Astrocyte of the spinal cord (primary cell): ENCODE data around the gene HBG1.

Experiments
- DNase-seq: peaks from one replicate; pipeline ENCODE4 v3.0.0; 2011; ENCODE audit warnings: low read depth, low spot score
- H3K4me3 ChIP-seq: 2 replicates; pipeline ENCODE4 v1.5.1; 2011; ENCODE audit warnings: low read depth, mild to moderate bottlenecking, low read length, moderate library complexity
- in situ Hi-C: cut with HindIII; loops from 2 replicates; pipeline ENCODE4 v1.10.0; 2017; ENCODE audit warnings: low sequenced_read_pairs
- TF ChIP-seq, protein P1 (sequence below): IDR thresholded peaks from 2 replicates; pipeline ENCODE4 v1.5.1; 2012; ENCODE audit warnings: low read depth, mild to moderate bottlenecking, low read length, inconsistent platforms

The HBG1 gene

DNA sequence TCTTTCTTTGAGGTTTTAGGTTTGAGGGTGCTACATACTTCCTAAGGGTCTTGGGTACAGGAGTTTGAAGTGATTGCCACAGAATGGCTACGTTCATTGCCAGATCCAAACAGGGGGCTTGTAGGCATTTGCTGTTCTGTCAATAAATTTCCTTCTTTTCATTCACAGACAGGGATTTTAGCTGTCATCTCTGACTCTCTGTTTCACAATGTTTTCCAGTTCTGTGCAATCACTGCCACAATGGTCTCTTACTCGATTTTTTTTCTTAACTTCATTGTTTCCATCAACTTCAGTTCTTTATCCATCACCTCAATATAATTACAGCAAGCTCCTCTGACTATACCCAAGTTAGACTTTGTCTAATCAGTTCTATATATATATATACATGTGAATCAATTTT, 9.2 kb downstream of the HBG1 start:
- DNase-seq: no peak
- no peak overlapping the region for H3K4me3 ChIP-seq
- TF ChIP-seq, protein P1, sequence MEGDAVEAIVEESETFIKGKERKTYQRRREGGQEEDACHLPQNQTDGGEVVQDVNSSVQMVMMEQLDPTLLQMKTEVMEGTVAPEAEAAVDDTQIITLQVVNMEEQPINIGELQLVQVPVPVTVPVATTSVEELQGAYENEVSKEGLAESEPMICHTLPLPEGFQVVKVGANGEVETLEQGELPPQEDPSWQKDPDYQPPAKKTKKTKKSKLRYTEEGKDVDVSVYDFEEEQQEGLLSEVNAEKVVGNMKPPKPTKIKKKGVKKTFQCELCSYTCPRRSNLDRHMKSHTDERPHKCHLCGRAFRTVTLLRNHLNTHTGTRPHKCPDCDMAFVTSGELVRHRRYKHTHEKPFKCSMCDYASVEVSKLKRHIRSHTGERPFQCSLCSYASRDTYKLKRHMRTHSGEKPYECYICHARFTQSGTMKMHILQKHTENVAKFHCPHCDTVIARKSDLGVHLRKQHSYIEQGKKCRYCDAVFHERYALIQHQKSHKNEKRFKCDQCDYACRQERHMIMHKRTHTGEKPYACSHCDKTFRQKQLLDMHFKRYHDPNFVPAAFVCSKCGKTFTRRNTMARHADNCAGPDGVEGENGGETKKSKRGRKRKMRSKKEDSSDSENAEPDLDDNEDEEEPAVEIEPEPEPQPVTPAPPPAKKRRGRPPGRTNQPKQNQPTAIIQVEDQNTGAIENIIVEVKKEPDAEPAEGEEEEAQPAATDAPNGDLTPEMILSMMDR: no peak
- in situ Hi-C loops: no loop called here

DNA sequence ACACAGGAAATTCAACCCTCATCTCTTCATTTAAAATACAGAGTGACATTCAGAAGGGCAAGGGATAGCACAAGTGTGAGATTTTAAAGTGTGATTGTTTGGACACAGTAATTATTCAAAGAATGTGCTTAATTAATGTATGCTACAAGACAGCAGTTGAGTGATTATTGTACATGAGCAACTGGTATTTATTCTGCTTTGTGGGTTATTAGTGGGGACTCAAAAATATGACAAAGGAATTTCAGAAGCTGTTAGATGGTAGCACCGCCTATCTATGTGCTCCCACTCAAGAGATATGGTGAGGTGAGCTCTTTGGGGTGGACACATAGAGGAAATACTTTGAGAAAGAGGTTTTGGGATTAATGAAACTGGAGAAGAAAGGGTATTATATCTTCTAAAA, 9.6 kb downstream of the HBG1 start:
- no peak overlapping the region for H3K4me3 ChIP-seq
- TF ChIP-seq, protein P1: no peak
- DNase-seq: no peak
- in situ Hi-C loops: no loop called here

DNA sequence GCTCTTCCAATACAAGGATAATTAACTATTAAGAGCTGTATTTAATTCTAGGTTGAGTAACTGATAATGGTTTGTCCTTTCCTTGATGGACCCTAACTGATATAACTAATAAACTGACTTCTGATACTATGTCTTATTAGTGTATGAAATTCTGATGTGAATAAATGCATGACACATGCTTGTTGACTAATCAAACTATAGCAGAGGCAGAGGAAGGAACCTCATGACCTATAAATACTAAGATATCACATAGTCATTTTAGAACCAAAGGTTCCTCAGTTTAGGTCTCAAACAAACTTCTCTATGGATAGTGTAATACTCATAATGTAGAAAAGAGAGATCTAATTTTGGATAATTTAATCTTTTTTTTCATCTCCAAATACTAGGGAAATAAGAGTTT, 10.6 kb downstream of the HBG1 start:
- no peak overlapping the region for H3K4me3 ChIP-seq
- no peak for DNase-seq
- in situ Hi-C loops: no loop called here
- TF ChIP-seq, protein P1: no peak

DNA sequence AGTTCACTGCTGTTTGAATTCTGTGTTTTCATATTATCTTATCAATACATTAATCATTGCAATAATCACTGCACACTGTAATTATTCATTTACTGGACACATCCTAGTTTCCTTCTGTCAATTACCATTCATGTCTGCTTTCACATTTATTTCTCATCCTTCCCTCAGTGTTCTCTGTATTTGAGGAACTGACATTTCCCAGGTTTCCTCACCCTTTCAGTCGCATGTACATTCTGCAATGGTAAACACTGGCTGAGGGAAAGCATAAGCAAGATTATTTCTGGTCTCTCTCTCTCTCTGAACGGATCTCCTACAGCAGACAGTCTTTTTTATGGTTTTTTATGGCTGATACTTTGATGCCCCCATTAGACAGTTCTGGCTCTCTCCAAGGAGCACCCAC, 11.2 kb downstream of the HBG1 start:
- TF ChIP-seq, protein P1: no peak
- in situ Hi-C loops: no loop called here
- no peak overlapping the region for H3K4me3 ChIP-seq
- no peak for DNase-seq

DNA sequence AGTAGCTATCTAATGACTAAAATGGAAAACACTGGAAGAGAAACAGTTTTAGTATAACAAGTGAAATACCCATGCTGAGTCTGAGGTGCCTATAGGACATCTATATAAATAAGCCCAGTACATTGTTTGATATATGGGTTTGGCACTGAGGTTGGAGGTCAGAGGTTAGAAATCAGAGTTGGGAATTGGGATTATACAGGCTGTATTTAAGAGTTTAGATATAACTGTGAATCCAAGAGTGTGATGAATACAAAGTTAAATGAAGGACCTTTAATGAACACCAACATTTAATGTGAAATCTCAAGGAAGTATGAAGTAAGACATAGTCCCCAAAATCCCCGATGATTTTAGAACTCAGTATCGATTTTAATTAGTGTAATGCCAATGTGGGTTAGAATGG, 12.2 kb downstream of the HBG1 start:
- in situ Hi-C loops: no loop called here
- TF ChIP-seq, protein P1: no peak
- no peak for DNase-seq
- H3K4me3 ChIP-seq: no peak overlapping the region

DNA sequence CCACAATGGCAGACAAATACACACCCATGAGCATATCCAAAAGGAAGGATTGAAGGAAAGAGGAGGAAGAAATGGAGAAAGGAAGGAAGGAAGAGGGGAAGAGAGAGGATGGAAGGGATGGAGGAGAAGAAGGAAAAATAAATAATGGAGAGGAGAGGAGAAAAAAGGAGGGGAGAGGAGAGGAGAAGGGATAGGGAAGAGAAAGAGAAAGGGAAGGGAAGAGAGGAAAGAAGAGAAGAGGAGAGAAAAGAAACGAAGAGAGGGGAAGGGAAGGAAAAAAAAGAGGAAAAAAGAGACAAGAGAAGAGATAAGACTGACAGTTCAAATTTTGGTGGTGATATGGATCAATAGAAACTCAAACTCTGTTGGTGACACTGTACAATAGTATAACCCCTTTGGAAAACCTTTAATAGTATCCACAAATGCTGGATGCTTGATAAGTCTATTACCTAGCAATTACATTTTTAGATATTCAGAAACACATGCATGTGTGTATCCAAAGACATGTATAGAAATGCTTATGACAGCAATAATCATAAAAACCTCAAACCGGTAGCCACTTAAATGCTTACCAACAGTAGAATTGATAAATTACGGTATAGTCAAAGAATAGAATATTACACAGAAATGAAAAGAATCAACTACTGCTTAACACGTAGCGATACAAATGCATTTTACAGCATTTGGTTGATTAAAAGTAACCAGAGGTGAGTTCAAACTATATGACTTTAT, 14.1 kb downstream of the HBG1 start:
- no peak overlapping the region for H3K4me3 ChIP-seq
- in situ Hi-C loops: no loop called here
- no peak for DNase-seq
- TF ChIP-seq, protein P1: no peak
